PC-9 (cell line): Measurements from ENCODE around the gene BOLA2B. TPM values are rescaled to one million over a fixed set of nuclear protein-coding genes. Genes with fewer than 3 reads are reported as not detected.

ENCODE experiments used
- BruUV-seq: library from RNA; stranded (reverse); fragments of 400-500 nt; replicated peaks from 2 replicates; lab custom pipeline; 2021; lab: Mats Ljungman, UMichigan
- CTCF ChIA-PET: fragments of 300-600 bp; sonication (Branson Sonifier 250); formaldehyde crosslinking; loops from one replicate; lab custom pipeline; 2022; ENCODE audit warnings: antibody characterized with exemption; lab: Charles Lee
- POLR2A ChIA-PET: fragments of 300-600 bp; sonication (Branson Sonifier 250); formaldehyde crosslinking; loops from one replicate; lab custom pipeline; 2022; ENCODE audit warnings: antibody characterized with exemption; ENCODE audit not compliant: unreplicated experiment; lab: Charles Lee
- DNase-seq, 2 experiments: peaks; one replicate each; pipeline versions ENCODE4 v3.0.0 to v3.0.0-alpha.2; 2015 to 2022; ENCODE audit warnings: mixed read lengths in 1 of 2
- H2AFZ ChIP-seq: fragments of 200-600 bp; sonication (generic); 2 replicates; pipeline ENCODE4 v1.8.1; 2017; ENCODE audit warnings: antibody characterized with exemption
- H3F3A ChIP-seq: fragments of 200-600 bp; sonication (generic); 2 replicates; pipeline ENCODE4 v1.8.1; 2017; ENCODE audit warnings: antibody characterized with exemption, mild to moderate bottlenecking, low read depth; ENCODE audit not compliant: insufficient read depth
- H3K27ac ChIP-seq: fragments of 200-600 bp; sonication (generic); 2 replicates; pipeline ENCODE4 v1.6.1; 2016; ENCODE audit warnings: mixed run types
- H3K27me3 ChIP-seq: fragments of 200-600 bp; sonication (generic); 2 replicates; pipeline ENCODE4 v1.6.1; 2016; ENCODE audit warnings: low read depth, mixed run types; ENCODE audit not compliant: insufficient read depth
- H3K36me3 ChIP-seq: fragments of 200-600 bp; sonication (generic); 2 replicates; pipeline ENCODE4 v1.6.1; 2016; ENCODE audit warnings: low read depth, mixed run types
- H3K4me1 ChIP-seq: fragments of 200-600 bp; sonication (generic); replicated peaks from 2 replicates; pipeline ENCODE4 v1.6.1; 2016; ENCODE audit warnings: mixed run types; ENCODE audit not compliant: insufficient read depth
- H3K4me2 ChIP-seq: fragments of 200-600 bp; sonication (generic); 2 replicates; pipeline ENCODE4 v1.6.1; 2017; ENCODE audit warnings: mixed run types
- H3K4me3 ChIP-seq: fragments of 200-600 bp; sonication (generic); 2 replicates; pipeline ENCODE4 v1.6.1; 2016; ENCODE audit warnings: mixed run types
- H3K79me2 ChIP-seq: fragments of 200-600 bp; sonication (generic); 2 replicates; pipeline ENCODE4 v1.6.1; 2017; ENCODE audit warnings: low read depth, mixed run types
- H3K9me2 ChIP-seq: fragments of 200-600 bp; sonication (generic); 2 replicates; pipeline ENCODE4 v1.8.1; 2017; ENCODE audit warnings: mild to moderate bottlenecking; ENCODE audit not compliant: insufficient read depth
- H3K9me3 ChIP-seq: fragments of 200-600 bp; sonication (generic); 2 replicates; pipeline ENCODE4 v1.8.1; 2016; ENCODE audit warnings: low read depth; ENCODE audit not compliant: insufficient read depth
- H4K20me1 ChIP-seq: fragments of 200-600 bp; sonication (generic); 2 replicates; pipeline ENCODE4 v1.8.1; 2017; ENCODE audit not compliant: insufficient read depth
- CTCF ChIP-seq: fragments of 200-600 bp; sonication (generic); conservative IDR thresholded peaks from 2 replicates; pipeline ENCODE4 v1.6.1; 2017; ENCODE audit warnings: mixed run types, antibody characterized with exemption, mild to moderate bottlenecking, moderate library complexity
- EZH2 ChIP-seq: fragments of 200-600 bp; sonication (generic); IDR thresholded peaks from 2 replicates; pipeline ENCODE4 v1.8.0; 2017; ENCODE audit warnings: antibody characterized with exemption, low read depth
- intact Hi-C: fragments of 100-400 bp; cut with micrococcal nuclease; formaldehyde crosslinking; loops from one replicate; pipeline ENCODE4 v1.10.0; 2022; ENCODE audit not compliant: unreplicated experiment
- total RNA-seq: library from RNA; stranded (reverse); gene quantifications from 2 replicates; pipeline ENCODE4 v1.2.3, GENCODE V29; 2021

The BOLA2B gene
- total RNA-seq, 1 experiment from 2014 or later, result 258 TPM

DNA sequence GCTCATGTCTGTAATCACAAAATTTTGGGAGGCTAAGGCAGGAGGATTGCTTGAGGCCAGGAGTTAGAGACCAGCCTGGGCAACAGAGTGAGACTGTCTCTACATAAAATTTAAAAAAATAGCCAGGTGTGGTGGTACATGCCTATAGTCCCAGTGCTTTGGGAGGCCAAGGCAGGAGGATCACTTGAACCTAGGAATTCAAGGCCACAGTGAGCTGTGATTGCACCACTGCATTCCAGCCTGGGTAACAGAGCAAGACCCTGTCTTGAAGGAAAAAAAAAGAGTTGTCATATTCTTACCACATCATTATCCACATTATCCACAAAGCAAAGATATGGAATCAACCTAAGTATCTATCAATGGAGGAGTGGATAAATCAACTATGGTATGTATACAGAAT is 49.4 kb downstream of the BOLA2B start:
- Histone ChIP-seq H3K9me3 (peaks cover 4% of the 10 kb centered on the region; the same call in 1 of the 2 replicates), H3K4me3 (no peak overlapping the region), H3K4me1 (no peaks in the 10 kb centered on the region), H2AFZ (no peak overlapping the region), H3K4me2 (no peak overlapping the region), H3K79me2 (no peaks in the 10 kb centered on the region), H3K9me2 (no peaks in the 10 kb centered on the region), H3K27ac (no peak overlapping the region), H3K27me3 (no peaks in the 10 kb centered on the region), H3K36me3 (no peaks in the 10 kb centered on the region), H3F3A (no peaks in the 10 kb centered on the region; the same call in 1 of the 2 replicates), H4K20me1 (no peaks in the 10 kb centered on the region)
- intact Hi-C loops, result no loop called here
- ChIA-PET CTCF (interaction anchor here (0.7 kb wide), 1 partner anchor 30 kb away, joined by 3 read pairs; no protein-coding TSS in a partner anchor), POLR2A (no interaction called here)
- TF ChIP-seq EZH2 (no peak), CTCF (no peak)
- DNase-seq, result no peak
- BruUV-seq, result no TSS peak

DNA sequence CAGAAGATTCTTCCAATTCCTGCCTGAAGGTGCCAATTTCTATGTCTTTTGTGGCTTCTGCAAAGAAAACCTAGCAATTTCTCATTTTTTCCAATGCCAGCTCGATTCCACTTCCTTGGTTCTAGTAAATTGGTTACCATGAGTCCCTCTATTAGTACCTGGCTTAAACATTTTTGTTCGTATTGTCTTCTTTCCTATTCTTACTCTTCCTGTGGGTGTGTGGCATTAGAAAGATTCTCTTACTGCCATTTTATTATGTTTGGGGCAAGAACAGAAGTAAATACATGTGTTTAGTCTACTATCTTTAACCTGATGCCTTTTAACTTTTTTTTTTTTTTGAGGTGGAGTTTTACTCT is 50.1 kb downstream of the BOLA2B start:
- DNase-seq, result no peak
- no peaks in the 10 kb centered on the region; the same call in 1 of the 2 replicates for H3F3A ChIP-seq
- H3K4me3 ChIP-seq, result no peak overlapping the region
- no peaks in the 10 kb centered on the region for H3K36me3 ChIP-seq
- ChIA-PET POLR2A (interaction anchor here (0.6 to 0.7 kb wide), 2 partner anchors 286 to 301 kb away, joined by 4 read pairs; partner anchors contain the start of gene DCTPP1), CTCF (interaction anchor here (0.7 to 1.0 kb wide), 2 partner anchors 29 to 266 kb away, joined by 3 to 4 read pairs; no protein-coding TSS in a partner anchor)
- H3K4me1 ChIP-seq, result no peaks in the 10 kb centered on the region
- H4K20me1 ChIP-seq, result no peaks in the 10 kb centered on the region
- H3K9me2 ChIP-seq, result no peaks in the 10 kb centered on the region
- H3K27ac ChIP-seq, result no peak overlapping the region
- intact Hi-C loops, result no loop called here
- H3K79me2 ChIP-seq, result no peaks in the 10 kb centered on the region
- BruUV-seq, result no TSS peak
- H2AFZ ChIP-seq, result no peak overlapping the region
- no peaks in the 10 kb centered on the region for H3K27me3 ChIP-seq
- H3K9me3 ChIP-seq, result no peaks in the 10 kb centered on the region
- no peak for TF ChIP-seq EZH2
- no peak overlapping the region for H3K4me2 ChIP-seq

Other genes starting within 250 kb of the BOLA2B start
- gene TMEM219, start 231.6 kb downstream of the BOLA2B start, total RNA-seq, result 141 and 203 TPM in 2 replicates
- gene TAOK2, start 219.8 kb downstream of the BOLA2B start, total RNA-seq, result 76.6 and 82.9 TPM in 2 replicates
- 27.0 and 27.3 TPM in 2 replicates for gene HIRIP3, start 198.0 kb downstream of the BOLA2B start, total RNA-seq
- gene INO80E, start 197.4 kb downstream of the BOLA2B start, total RNA-seq, result 102 TPM in 2 replicates
- 11.0 and 11.3 TPM in 2 replicates for gene DOC2A, start 182.6 kb downstream of the BOLA2B start, total RNA-seq
- gene C16orf92, start 170.5 kb downstream of the BOLA2B start, total RNA-seq, result not detected in 2 replicates
- 5.8 and 9.7 TPM in 2 replicates for gene TLCD3B, start 162.4 kb downstream of the BOLA2B start, total RNA-seq
- 2,395 and 3,090 TPM in 2 replicates for gene ALDOA, start 127.9 kb downstream of the BOLA2B start, total RNA-seq
- 246 and 268 TPM in 2 replicates for gene PPP4C, start 117.7 kb downstream of the BOLA2B start, total RNA-seq
- gene TBX6, start 101.7 kb downstream of the BOLA2B start, total RNA-seq, result 8.3 and 9.6 TPM in 2 replicates
- gene YPEL3, start 97.5 kb downstream of the BOLA2B start, total RNA-seq, result 95.4 and 129 TPM in 2 replicates
- gene GDPD3, start 80.1 kb downstream of the BOLA2B start, total RNA-seq, result 27.5 and 32.1 TPM in 2 replicates
- gene MAPK3, start 70.4 kb downstream of the BOLA2B start, total RNA-seq, result 113 and 133 TPM in 2 replicates
- gene CORO1A, start 10.1 kb downstream of the BOLA2B start, total RNA-seq, result 7.9 and 12.2 TPM in 2 replicates
- 100 and 252 TPM in 2 replicates for gene SLX1A, start 209 bp upstream of the BOLA2B start, total RNA-seq
- gene SULT1A3, start 5.6 kb upstream of the BOLA2B start, total RNA-seq, result 95.2 and 103 TPM in 2 replicates
- gene NPIPB13, start 54.8 kb upstream of the BOLA2B start, total RNA-seq, result 24.6 and 30.6 TPM in 2 replicates
- gene CD2BP2, start 161.6 kb upstream of the BOLA2B start, total RNA-seq, result 84.6 TPM in 2 replicates
- gene TBC1D10B, start 176.8 kb upstream of the BOLA2B start, total RNA-seq, result 85.0 and 90.8 TPM in 2 replicates
- gene MYL11, start 181.1 kb upstream of the BOLA2B start, total RNA-seq, result 1.4 and 2.6 TPM in 2 replicates
- gene SEPTIN1, start 188.9 kb upstream of the BOLA2B start, total RNA-seq, result 6.7 and 7.6 TPM in 2 replicates
- 20.1 and 25.9 TPM in 2 replicates for gene ZNF48, start 201.8 kb upstream of the BOLA2B start, total RNA-seq
- gene ZNF771, start 213.9 kb upstream of the BOLA2B start, total RNA-seq, result 19.0 and 21.9 TPM in 2 replicates
- 80.4 and 109 TPM in 2 replicates for gene DCTPP1, start 236.4 kb upstream of the BOLA2B start, total RNA-seq